Sigmoid colon (tissue), 4 donors: ENCODE measurements around the gene ORAI3.

Experiments used
- EP300 ChIP-seq, 4 donors: sonication (generic); formaldehyde crosslinking; IDR thresholded peaks; one replicate each; pipeline ENCODE4 v1.6.1; 2017; ENCODE audit warnings: antibody characterized with exemption in 4 of 4
- POLR2A ChIP-seq, 2 donors: fragments of 450-650 bp; IDR thresholded peaks; one replicate each; pipeline ENCODE4 v1.6.1; 2016; ENCODE audit warnings: antibody characterized with exemption in 2 of 2, mild to moderate bottlenecking in 2 of 2, moderate library complexity in 2 of 2
- POLR2AphosphoS5 ChIP-seq, 4 donors: sonication (generic); formaldehyde crosslinking; IDR thresholded peaks; one replicate each; pipeline ENCODE4 v1.6.1; 2017; ENCODE audit warnings: antibody characterized with exemption in 4 of 4
- TF ChIP-seq, protein P1 (sequence below), 4 experiments: fragments of 450-650 bp in 3 of 4; fragments of 200-600 bp in 1 of 4; IDR thresholded peaks; one replicate each; pipeline ENCODE4 v1.5.1; 2016 to 2019; ENCODE audit warnings: antibody characterized with exemption in 4 of 4, mild to moderate bottlenecking in 3 of 4, moderate library complexity in 2 of 4

DNA sequence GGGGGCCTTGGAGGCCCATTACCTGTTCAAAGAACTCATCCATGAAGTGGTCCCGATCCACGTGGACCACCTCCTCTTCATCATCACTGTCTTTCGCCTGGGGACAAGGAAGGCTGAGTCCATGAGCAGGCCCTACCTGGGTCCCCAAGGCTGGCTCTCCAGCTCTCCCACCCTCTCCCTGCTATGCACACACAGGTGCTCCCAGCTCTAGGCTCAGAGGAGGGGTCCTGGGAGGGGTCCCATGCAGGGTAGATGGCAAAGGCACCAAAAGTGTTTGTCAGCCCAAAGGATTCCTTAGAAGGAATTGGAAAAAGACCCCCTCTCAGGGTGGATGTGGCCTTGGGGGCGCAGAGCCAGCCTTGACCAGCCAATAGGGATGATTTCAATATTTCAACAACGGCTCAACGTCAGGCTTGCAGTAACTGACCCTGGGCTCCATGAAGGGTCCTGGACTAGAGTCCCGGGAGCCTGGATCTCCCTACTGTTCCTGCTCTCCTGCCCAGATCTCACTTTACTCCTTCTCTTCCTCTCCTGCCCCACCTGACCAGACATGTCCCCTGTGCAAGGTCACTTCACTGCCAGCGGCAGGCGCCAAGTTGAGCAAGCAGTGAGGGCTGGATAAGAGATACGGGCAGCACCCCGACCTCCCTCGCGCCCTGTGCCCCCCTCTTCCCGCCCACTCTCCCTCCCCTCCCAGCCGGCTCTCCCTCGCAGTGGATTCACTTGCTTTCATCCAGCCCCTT is 52.8 kb downstream of the ORAI3 start:
- TF ChIP-seq, protein P1, sequence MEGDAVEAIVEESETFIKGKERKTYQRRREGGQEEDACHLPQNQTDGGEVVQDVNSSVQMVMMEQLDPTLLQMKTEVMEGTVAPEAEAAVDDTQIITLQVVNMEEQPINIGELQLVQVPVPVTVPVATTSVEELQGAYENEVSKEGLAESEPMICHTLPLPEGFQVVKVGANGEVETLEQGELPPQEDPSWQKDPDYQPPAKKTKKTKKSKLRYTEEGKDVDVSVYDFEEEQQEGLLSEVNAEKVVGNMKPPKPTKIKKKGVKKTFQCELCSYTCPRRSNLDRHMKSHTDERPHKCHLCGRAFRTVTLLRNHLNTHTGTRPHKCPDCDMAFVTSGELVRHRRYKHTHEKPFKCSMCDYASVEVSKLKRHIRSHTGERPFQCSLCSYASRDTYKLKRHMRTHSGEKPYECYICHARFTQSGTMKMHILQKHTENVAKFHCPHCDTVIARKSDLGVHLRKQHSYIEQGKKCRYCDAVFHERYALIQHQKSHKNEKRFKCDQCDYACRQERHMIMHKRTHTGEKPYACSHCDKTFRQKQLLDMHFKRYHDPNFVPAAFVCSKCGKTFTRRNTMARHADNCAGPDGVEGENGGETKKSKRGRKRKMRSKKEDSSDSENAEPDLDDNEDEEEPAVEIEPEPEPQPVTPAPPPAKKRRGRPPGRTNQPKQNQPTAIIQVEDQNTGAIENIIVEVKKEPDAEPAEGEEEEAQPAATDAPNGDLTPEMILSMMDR (IDR thresholded peaks at IDR 0.05) = no peak
- no peak for TF ChIP-seq POLR2A (IDR thresholded peaks at IDR 0.05)
- no peak for TF ChIP-seq POLR2AphosphoS5 (IDR thresholded peaks at IDR 0.05)
- no peak for TF ChIP-seq EP300 (IDR thresholded peaks at IDR 0.05)
